Aorta (tissue), 5 donors: ENCODE measurements around the gene AP2A2. TPM values are rescaled to one million over a fixed set of nuclear protein-coding genes. Genes with fewer than 3 reads are reported as not detected.
A peak's percentile ranks its signal among the peaks of the same experiment; 100 is the strongest.

Source experiments
- ATAC-seq: fragments of 200-7000 bp; cut with Tn5 transposase; one replicate; pipeline ENCODE4 v1.9.1; 2022; ENCODE audit warnings: moderate library complexity; ENCODE audit not compliant: low FRiP score
- DNase-seq, 2 donors: peaks; one replicate each; pipeline ENCODE4 v3.0.0-alpha.2; 2020
- H3K27ac ChIP-seq, 2 donors: one replicate each; pipeline ENCODE4 v1.5.1; 2013; ENCODE audit warnings: low read length in 2 of 2, mild to moderate bottlenecking in 2 of 2, moderate library complexity in 2 of 2, control low read depth in 1 of 2, inconsistent platforms in 1 of 2, low read depth in 1 of 2
- H3K27me3 ChIP-seq, 2 donors: one replicate each; pipeline ENCODE4 v1.6.1; 2013; ENCODE audit warnings: control low read depth in 1 of 2, low read length in 1 of 2, mild to moderate bottlenecking in 1 of 2, moderate library complexity in 1 of 2; ENCODE audit not compliant: insufficient read depth in 2 of 2, control insufficient read depth in 1 of 2
- H3K36me3 ChIP-seq, 2 donors: one replicate each; pipeline ENCODE4 v1.6.1; 2013; ENCODE audit warnings: control low read depth in 1 of 2, low read length in 1 of 2, mild to moderate bottlenecking in 1 of 2; ENCODE audit not compliant: insufficient read depth in 2 of 2, control insufficient read depth in 1 of 2
- H3K4me1 ChIP-seq, 2 donors: one replicate each; pipeline ENCODE4 v1.6.1; 2013; ENCODE audit warnings: low read length in 2 of 2, control low read depth in 1 of 2, mild to moderate bottlenecking in 1 of 2, moderate library complexity in 1 of 2; ENCODE audit not compliant: insufficient read depth in 2 of 2, control insufficient read depth in 1 of 2
- H3K4me3 ChIP-seq, 2 donors: one replicate each; pipeline ENCODE4 v1.5.1; 2013; ENCODE audit warnings: low read length in 2 of 2, control low read depth in 1 of 2, mild to moderate bottlenecking in 1 of 2
- H3K9me3 ChIP-seq: one replicate; pipeline ENCODE4 v1.6.1; 2013; ENCODE audit warnings: mild to moderate bottlenecking, low read length; ENCODE audit not compliant: control insufficient read depth
- WGBS, 2 donors: extraction: QIAGEN DNeasy Blood & Tissue Kit; methylation state at CpG; one replicate each; pipeline ENCODE4 v1.1.7; 2013; 5-methylcytosine and 5-hydroxymethylcytosine counted together
- intact Hi-C, 2 donors: fragments of 100-400 bp; cut with DNase I; formaldehyde crosslinking; loops; one replicate each; pipeline versions ENCODE4 v1.14.2 to v1.15.0; 2022
- polyA plus RNA-seq, 2 donors: library from polyadenylated mRNA; stranded (reverse); fragments of 200-250 nt; gene quantifications; one replicate each; pipeline ENCODE4 v1.2.3, GENCODE V29; 2013
- total RNA-seq, 2 donors: library from RNA; stranded (reverse); fragmentation: NEBNext Ultra II Directional; extraction: Animal tissue kit (Norgen Biotek cat#: 25700); gene quantifications; one replicate each; pipeline ENCODE4 v1.2.1, GENCODE V29; 2021
- donor health status: healthy with polysubstance abuse.
- donor health status: Bipolar disorder and iron deficiency.
- donor health status: DM: no; HTN: no; CAD: no.
- donor health status: DM: no; HTN: no; CAD: no.
- donor health status: DM: yes; HTN: yes; CAD: no.

The AP2A2 gene
- total and polyA plus RNA-seq, 4 donors = 14.0 to 147 (median 70.3) TPM

DNA sequence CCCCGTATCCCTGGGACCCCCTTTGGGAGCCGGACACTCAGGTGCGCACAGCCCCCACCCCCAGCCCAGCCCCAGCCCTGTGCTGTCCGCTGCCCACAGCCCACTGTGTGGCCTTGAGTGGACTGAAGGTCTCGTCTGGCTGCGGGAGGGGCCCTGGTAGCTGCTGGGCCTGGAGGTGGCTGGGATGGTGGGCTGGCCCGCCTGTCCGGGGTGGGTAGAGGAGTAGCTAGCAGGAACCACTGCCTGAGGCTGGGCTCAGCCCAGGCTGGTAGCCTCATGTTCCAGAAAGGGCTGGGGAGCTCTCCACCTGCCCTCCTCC is 115.4 kb downstream of the AP2A2 start:
- DNase-seq (peak in 1 of 2 donors; percentile 44), ATAC-seq (no peak)
- Histone ChIP-seq H3K4me3 (no peak overlapping the region), H3K36me3 (no peaks in the 10 kb centered on the region), H3K27me3 (no peaks in the 10 kb centered on the region), H3K4me1 (no peaks in the 10 kb centered on the region), H3K9me3 (no peaks in the 10 kb centered on the region), H3K27ac (no peak overlapping the region)
- intact Hi-C loops = no loop called here
- 84 to 90% methylated on average over 7 to 8 of the region's 8 CpGs for WGBS, 2 donors

DNA sequence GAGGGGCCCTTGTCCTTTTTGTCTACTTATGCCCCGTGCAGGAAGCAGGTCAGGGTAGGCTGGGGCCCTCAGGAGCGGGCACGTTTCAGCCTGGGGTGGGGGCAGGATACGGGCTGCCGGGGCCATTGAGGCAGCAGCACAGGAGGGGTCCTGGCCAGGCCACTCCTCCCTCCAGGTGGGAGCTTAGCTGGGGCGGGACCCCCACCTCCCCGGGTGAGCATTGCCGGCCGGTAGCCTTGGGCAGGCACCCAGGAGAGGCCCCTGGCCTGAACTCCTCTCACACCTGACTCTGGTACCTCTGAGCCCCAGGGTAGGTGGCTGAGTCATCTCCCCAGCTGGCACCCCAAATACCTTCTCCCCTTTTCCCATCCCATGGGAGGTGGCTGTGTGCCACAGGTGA is 115.8 kb downstream of the AP2A2 start:
- peak in 1 of 2 donors; percentile 33 for DNase-seq
- no peak overlapping the region for H3K27ac ChIP-seq
- no peak for ATAC-seq
- no peaks in the 10 kb centered on the region for H3K4me1 ChIP-seq
- H3K36me3 ChIP-seq = no peaks in the 10 kb centered on the region
- H3K27me3 ChIP-seq = no peaks in the 10 kb centered on the region
- no peak overlapping the region for H3K4me3 ChIP-seq
- 73 to 78% methylated on average over 8 to 9 of the region's 9 CpGs for WGBS, 2 donors
- H3K9me3 ChIP-seq = no peaks in the 10 kb centered on the region
- intact Hi-C loops = no loop called here

DNA sequence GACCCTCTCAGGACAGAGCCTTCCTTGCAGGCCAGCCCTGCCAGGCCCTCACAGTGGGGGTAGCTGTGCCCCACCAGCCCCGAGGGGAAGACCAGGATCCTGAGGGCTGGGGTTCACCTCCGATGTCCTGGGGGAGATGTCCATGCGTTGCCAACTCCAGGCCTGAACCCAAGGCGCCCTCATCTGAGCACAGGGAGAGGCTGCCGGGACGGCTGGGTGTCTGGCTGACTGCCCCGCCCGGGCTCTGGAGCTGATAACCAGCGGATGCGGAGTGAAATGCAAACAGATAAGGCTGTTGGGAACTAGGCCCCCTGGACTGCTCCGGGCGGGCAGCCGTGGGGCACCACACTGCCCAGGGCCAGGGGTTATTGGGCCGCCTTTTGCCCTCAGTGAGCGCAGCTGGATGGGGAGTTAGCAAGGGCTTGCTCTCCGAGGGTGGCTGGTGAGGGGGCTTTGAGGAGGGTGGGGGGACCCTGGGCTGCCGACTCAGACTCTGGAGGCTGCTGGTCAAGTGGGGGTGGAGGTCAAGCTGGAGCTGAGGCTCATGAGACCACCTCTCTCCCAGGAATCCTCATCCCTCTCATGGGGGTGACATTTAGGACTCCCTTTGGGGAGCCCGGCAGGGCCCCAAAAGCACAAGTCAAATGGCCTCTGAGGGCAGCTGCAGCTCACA is 116.4 kb downstream of the AP2A2 start:
- intact Hi-C loops = no loop called here
- no peak overlapping the region for H3K27ac ChIP-seq
- DNase-seq (peak; percentile 36 to 70), ATAC-seq (no peak)
- no peaks in the 10 kb centered on the region for H3K27me3 ChIP-seq
- H3K4me3 ChIP-seq = no peak overlapping the region
- WGBS, 2 donors = 14 to 17% methylated on average over 18 of the region's 18 CpGs
- no peaks in the 10 kb centered on the region for H3K36me3 ChIP-seq
- H3K9me3 ChIP-seq = no peaks in the 10 kb centered on the region
- no peaks in the 10 kb centered on the region for H3K4me1 ChIP-seq

DNA sequence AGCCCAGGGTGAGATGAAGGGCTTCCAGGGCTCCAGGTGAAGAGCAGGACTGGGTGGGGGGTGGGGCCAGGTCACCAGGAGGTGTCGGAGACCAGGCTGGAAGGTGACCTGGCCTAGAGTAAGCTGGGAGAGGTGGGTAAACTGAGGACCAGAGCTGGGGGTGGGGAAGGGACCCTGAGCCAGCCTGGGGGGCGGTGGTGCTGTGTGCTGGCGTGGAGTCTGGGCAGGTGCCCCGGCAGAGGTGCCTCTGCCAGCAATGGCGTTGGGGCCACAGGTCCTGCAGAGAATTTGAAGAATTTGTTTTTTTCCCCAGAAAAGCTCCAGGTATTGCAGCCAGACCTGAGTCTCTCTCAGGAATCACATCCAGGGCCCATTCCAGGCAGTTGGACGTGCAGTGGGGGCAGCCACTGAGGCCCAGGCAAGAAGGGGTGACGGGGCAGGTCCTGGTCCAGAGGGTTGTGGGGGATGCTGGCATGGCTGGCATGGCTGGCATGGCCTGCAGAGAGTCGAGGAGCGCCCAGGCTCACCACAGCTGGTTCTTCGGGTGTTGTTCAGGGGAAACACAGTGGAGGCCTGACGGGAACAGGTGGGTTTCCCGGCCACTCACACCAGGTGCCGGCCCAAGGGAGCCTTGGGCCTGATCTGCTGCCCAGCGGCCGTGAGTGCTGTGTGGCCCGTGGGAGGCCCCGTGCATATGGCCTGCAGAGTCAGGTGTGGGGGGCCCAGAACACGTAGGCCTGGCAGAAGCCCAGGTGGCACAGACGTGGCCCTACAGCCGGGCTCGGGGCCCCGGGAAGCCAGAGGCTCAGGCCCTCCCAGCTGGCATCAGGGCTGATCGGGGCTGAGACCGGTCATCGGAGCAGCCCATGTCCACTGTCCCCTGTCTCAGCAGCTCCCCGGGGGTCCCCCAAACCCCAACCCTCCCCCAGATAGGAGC is 117.2 kb downstream of the AP2A2 start:
- ATAC-seq = no peak
- 87 to 88% methylated on average over 26 of the region's 26 CpGs for WGBS, 2 donors
- intact Hi-C loops = no loop called here
- Histone ChIP-seq H3K27me3 (no peaks in the 10 kb centered on the region), H3K27ac (no peak overlapping the region), H3K9me3 (no peaks in the 10 kb centered on the region), H3K4me3 (no peak overlapping the region), H3K36me3 (no peaks in the 10 kb centered on the region), H3K4me1 (no peaks in the 10 kb centered on the region)
- peak; percentile 42 to 68 for DNase-seq

DNA sequence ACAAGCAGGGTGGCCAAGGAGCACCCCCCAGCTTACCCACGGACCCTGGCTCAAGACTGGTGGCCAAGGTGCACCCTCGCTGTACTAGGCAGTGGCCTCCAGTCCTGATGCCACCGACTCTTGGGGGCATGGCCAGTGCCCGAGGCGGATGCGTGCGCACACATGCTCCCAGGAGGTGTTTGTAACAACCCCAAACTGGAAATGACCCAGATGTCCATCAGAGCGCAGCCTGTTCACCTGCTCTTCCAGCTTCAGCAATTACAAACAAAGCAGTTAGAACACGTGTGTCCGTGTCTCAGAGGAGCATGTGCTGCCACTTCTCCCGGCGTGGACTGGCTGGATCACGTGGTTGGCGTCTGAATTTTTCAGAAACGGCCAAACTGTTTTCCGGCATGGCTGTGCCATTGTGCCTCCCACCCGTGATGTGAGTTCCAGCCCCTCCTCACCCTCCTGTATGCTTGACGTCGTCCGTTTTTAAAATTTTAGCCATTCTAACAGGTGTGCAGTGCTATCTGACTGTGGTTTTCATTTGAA is 118.0 kb downstream of the AP2A2 start:
- no peak for ATAC-seq
- H3K27me3 ChIP-seq = no peaks in the 10 kb centered on the region

DNA sequence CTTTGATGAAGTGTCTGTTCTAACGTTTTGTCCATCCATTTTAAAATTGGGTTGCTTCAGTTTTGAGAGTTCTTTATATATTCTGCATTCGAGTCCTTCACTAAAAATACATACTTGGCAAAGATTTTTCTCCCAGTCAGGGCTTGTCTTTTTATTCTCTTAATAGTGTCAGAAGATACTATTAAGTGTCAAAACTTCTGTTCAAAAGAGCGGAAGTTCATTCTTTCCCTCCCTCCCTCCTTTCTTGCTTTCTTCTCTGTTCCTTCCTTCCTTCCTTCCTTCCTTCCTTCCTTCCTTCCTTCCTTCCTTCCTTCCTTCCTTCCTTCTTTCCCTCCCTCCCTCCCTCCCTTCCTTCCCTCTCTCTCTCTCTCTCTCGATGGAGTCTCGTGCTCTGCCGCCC is 118.5 kb downstream of the AP2A2 start:
- Histone ChIP-seq H3K27ac (no peak overlapping the region), H3K27me3 (no peaks in the 10 kb centered on the region), H3K4me3 (no peak overlapping the region), H3K4me1 (no peaks in the 10 kb centered on the region), H3K9me3 (no peaks in the 10 kb centered on the region), H3K36me3 (no peaks in the 10 kb centered on the region)
- intact Hi-C loops = no loop called here
- WGBS, 2 donors = 67 to 71% methylated on average over 6 of the region's 6 CpGs
- ATAC-seq (no peak), DNase-seq (no peak)

More for the DNA sequence above, 118.0 kb downstream of the AP2A2 start:
- no peak overlapping the region for H3K4me3 ChIP-seq
- no peak for DNase-seq
- no peak overlapping the region for H3K27ac ChIP-seq
- H3K36me3 ChIP-seq = no peaks in the 10 kb centered on the region
- H3K4me1 ChIP-seq = no peaks in the 10 kb centered on the region
- no peaks in the 10 kb centered on the region for H3K9me3 ChIP-seq
- 89% methylated on average over 20 of the region's 20 CpGs for WGBS, 2 donors
- intact Hi-C loops = no loop called here

DNA sequence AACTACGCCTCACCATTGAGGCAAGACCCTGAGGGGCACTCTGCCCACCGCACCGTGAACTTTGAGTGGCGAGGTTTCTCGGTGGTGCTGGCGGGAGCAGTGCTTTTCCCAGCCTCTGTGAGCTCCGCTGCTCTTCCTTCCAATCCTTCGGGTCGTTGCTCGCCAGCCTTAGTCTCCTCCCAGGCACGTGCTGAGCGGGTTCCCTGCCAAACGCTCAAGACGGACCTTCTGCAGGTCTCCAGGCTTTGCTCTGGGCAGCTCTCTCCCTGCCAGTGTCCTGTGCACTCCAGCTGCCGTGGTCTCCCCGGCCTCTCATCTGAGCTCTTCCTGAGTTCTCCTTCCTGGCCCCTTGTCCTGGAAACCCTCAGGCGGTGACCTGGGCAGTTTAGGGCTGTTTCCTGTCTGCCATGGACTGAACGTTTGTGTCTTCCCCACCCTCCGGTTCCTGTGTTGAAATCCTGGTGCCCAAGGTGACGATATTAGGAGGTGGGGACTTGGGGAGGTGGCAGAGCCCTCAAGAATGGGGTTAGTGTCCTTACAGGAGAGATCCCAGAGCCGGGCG is 122.0 kb downstream of the AP2A2 start:
- Histone ChIP-seq H3K9me3 (no peaks in the 10 kb centered on the region), H3K4me3 (no peak overlapping the region), H3K27me3 (no peaks in the 10 kb centered on the region), H3K27ac (no peak overlapping the region), H3K36me3 (no peaks in the 10 kb centered on the region), H3K4me1 (no peaks in the 10 kb centered on the region)
- 57 to 61% methylated on average over 22 of the region's 22 CpGs for WGBS, 2 donors
- intact Hi-C loops = loop anchor here in 1 of 2 donors (5.0 kb wide), 1 partner anchor 200 kb away; no protein-coding TSS in a partner anchor
- DNase-seq (peak in 1 of 2 donors; percentile 17), ATAC-seq (no peak)

DNA sequence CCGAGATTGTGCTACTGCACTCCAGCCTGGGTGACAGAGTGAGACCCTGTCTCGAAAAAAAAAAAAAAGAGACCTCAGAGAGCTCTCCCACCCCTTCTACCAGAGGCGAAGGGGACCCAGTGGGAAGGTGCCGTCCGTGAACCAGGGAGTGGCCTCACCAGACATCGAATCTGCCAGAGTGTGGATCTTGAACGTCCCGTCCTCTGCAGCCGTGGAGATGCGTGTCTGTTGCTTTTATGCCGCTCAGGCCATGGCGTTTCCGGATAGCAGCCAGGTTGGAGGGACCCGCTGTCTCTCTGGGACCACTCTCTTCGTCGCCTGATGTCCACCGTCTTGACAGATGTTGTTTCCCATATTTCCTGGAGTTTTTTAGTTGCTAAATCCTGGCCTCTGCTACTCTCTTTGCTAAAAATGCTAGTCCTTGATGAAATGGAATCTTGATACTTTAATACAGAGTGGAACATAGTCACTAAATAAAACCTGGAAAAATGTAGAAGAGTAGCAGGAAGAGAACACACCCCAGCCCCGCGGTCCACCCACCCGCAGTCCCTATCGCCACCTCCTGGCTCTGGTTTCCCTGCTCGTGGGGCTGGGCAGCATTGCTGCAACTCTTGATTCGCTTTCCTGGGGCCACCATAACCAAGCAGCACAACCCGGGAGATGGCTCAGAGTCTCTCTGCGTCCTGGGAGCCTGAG is 122.9 kb downstream of the AP2A2 start:
- intact Hi-C loops = loop anchor here in 1 of 2 donors (5.0 kb wide), 1 partner anchor 201 kb away; no protein-coding TSS in a partner anchor
- H3K9me3 ChIP-seq = no peaks in the 10 kb centered on the region
- no peak overlapping the region for H3K4me3 ChIP-seq
- 60 to 73% methylated on average over 25 of the region's 25 CpGs for WGBS, 2 donors
- H3K27me3 ChIP-seq = no peaks in the 10 kb centered on the region
- peak; percentile 27 to 70 for DNase-seq
- ATAC-seq = no peak
- H3K36me3 ChIP-seq = no peaks in the 10 kb centered on the region
- no peaks in the 10 kb centered on the region for H3K4me1 ChIP-seq
- H3K27ac ChIP-seq = no peak overlapping the region
